HG02840 (cell line): ENCODE data around the gene KHNYN.
A peak's percentile ranks its signal among the peaks of the same experiment; 100 is the strongest.
"Not testable (repeated sequence)": the region's sequence is repeated elsewhere in the genome, so short reads cannot be mapped to it uniquely, and the experiment has no call there.

Experiments
- ATAC-seq: cut with Tn5 transposase; IDR thresholded peaks from one replicate; pipeline ENCODE4 v1.9.1; 2021; ENCODE audit warnings: mild to moderate bottlenecking, moderate library complexity, moderate number of reproducible peaks; ENCODE audit not compliant: unreplicated experiment, low FRiP score

Gene KHNYN

DNA sequence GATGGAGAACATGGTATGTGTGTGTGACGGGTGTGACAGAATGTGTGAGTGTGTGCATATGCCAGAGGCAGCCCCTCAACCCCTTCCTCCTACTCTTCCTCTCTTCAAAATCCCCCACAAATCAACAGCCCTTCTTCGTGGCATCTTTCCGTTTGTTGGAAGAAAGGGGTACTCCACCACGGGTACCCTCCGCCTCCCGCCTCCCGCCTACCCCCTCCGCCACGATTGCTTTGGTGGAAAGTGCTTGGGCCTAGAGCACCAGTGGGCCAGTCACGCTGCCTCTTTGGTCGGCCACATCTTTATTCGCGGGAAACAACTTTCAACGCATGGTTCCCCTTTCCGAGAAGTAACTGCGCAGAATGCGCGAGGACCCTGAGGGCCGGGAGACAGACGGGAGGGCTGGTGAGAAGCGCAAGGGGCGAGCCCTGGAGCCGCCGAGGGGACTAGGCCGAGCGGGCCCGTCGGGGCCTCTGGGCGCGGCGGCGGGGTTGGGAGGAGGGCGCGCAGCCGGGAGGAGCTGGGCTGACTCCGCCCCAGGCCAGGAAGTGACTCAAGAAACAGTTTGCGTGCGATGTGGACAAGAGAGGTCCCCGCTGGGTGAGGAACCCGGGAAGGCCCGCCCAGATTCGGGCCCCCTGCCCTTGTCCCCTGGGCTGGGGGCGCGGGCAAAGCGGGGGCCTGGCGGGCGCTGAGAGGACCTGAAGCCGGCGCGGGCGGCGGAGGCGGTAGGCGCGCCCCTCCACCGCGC is at the start of gene KHNYN, which contains the start of gene CBLN3:
Gene KHNYN, plus strand, starts transcription at position 560 of the 748 bp plus-strand sequence. CDS start 777 bp downstream, outside the sequence.
Gene CBLN3, minus strand, starts transcription at position 274 of the 748 bp plus-strand sequence. CDS start 614 bp downstream, outside the sequence.
- peak; percentile 87 for ATAC-seq

DNA sequence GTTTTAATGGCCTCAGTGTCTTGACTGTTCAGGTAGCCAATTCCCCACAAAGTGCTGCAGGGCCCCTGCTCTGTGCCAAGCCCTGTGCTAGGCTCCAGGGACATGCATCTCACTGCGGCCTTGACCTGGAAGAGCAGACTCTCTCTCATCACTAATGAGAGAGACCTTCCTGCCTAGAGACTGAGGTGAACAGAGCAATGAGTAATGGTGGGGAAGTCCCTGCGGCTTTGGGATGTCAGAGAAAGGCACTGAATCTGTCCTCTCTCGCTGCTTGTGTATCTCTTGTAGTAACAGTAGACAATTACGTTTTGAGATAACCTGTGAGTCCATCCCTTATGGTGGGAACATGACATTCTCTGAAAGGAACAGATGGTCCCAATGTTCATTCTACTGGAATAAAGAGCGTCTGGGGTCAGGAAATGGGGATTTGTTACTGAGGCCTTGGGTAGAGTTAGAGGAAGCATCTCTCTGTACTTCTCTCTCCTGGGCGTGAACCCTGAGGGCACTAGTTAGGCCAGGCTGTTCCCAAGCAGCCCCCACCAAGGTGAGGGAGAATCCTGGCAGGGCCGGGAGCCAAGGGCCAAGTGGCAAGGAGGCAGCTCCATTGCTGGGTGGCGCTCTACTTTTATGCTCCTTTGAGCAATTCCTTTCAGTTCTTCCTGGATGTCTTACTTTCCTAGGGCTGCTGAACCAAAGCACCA is 48.2 kb upstream of the KHNYN start:
- no peak for ATAC-seq

DNA sequence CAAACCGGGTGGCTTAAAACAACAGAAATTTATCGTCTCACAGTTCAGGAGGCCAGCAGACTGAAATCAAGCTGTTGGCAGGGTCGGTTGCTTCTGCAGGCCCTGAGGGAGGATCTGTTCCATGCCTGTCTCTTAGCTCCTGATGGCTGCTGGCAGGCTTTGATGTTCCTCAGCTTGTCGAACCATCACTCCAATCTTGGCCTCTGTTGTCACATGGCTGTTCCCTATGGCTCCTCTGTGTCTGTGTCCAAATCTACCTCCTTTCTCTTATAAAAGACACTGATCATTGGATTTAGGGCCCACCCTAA is 47.7 kb upstream of the KHNYN start:
- ATAC-seq: no peak

DNA sequence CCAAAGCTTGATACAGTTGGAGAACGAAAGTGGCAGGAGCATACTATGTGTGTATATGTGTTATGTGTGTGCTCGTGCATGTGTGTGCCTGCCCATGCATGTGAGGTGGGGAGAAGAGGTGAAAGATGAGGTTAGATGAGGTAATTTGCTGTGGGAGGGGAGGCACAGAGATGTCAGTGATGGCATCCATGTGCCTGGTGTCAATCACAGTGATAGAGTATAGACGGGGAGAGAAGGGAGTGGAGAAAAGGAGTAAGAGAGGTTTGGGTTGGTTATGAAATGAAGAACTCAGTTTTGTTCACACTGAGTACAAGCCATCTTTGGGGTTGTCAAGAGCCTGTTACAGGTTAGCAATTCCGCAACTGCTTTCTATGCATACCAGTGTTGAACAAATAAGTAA is 45.6 kb upstream of the KHNYN start:
- ATAC-seq: no peak

DNA sequence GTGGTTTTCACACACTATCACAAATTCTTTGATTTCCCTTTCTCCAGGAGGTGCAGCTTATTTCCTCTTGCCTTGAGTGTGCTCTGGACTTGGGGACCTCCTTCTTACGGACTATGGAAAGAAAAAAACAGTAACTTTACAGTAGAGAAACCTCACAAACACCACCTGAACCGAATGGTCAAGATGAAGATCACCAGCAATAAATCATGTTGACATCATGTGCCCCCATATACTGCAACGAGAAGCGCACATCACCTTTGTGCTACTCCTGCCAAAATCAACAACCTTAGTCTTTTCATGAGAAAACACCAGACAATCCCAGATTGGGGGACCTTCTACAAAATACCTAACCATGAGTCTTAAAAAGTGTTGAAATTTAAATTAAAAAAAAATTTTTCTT is 44.2 kb upstream of the KHNYN start:
- ATAC-seq: no peak

DNA sequence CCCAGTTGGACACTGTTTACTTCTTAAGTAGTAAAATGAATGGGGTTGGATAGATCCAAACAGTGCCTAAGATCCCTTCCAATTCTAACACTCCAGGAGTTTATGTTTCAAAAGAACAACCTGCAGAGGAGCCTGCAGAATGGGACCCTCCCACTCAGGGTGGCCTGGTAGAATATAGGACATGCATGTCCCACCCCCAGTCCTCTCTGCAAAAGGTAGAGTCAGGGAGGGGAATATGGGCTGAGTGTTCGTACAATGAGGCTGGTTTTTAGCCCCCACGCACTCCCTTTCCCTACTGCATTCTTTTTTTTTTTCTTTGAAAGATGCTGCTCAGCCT is 42.8 kb upstream of the KHNYN start:
- ATAC-seq: no peak

DNA sequence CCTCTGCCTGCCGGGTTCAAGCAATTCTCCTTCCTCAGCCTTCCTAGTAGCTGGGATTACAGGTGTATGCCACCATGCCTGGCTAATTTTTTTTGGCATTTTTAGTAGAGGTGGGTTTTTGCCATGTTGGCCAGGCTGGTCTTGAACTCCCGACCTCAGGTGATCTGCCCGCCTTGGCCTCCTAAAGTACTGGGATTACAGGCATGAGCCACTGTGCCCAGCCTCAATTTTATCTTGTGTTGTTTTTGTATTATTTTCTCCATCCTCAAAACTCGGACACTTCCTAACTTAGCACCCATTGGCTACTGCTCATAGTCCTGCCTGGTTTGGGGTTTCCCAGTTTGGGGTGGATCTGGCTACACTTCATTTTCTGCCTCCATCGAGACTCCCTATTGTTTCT is 42.2 kb upstream of the KHNYN start:
- ATAC-seq: not testable (repeated sequence)

DNA sequence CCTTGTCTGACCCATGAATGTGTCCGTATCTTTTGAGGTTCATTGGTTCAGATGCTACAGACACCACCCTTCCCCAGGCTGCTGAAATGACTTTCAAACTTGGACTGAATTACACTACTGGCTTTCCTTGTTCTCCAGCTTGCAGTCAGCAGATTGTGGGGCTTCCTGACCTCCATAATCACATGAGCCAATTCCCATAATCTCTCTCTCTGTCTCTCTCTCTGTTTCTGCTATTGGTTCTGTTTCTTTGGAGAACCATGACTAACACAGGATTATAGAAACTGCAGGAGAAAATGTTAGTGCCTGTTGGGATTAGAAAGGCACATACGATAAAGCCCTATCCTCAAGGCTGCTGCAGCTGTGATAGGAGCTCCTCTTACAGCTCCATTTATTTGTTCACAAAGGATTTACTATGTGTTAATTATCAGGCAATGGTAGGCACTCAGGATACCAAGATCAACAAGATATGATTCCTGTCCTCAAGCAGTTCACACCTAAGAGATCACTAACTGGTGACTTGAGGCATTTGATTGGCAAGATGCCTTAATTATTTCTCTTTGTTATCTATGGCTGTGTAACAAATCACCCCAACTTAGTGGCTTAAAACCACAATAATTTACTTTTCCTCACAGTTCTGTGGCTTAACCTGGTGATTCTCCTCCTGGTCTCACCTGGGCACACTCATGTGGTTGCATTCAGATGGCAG is 41.1 kb upstream of the KHNYN start:
- ATAC-seq: no peak

DNA sequence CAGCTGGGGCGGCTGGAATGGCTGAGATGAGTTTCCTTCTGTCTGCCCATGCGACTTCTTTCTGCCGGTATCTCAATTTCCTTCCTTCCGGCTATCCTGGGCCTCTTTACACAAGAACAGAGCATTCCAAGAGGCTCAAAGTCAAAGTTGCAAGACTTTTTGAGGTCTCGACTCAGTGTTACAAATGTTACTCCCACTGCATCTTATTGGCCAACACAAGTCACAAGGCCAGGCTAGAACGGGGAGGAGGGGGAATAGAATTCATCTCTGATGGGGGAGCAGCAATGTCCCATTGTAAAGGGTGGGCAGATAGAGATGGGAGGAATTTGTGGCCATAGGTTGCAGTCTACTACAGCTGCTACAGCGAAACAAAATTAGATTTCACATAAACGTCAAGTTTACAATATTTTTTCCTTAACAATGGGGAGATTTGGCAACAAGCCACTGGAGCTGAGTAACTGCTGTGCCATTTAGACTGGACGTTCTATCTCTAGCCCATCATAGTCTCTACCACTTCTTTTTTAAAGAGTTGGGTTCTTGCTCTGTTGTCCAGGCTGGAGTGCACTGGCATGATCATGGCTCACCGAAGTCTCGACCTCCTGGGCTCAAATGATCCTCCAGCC is 40.4 kb upstream of the KHNYN start:
- no peak for ATAC-seq

DNA sequence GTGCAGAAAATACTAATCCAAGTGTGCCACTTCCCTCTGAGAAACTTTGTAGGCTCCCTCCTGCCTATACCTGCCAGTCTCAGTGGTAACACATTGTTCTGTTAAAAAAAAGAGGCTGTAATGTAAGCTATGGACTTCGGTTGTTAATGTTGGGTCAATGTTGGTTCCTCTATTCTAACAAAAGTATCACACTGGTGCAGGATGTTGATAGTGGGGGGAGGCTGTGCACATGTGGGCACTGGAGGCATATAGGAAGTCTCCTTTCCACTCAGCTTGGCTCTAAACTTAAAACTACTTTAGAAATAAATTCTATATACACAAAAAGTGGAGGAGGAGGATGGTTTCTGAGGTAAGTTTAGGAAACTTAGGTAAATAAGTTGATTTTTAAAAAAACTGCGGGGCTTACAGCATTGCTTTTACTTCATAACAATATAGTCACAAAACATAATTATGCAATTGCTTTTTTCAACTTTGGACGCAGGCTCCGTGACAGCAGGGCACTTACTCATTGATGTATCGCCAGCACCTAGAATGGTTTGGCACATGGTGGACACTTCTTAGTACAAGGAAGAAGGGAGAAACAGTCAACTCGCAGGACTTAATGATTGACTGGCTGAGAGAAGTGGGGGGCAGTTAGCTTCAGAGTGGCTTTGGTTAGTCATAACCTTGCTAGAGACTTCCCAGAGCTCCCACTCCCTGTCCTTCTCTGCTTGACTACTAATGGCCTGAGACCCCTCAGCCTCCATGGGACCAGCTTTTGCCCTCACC is 38.9 kb upstream of the KHNYN start:
- no peak for ATAC-seq

DNA sequence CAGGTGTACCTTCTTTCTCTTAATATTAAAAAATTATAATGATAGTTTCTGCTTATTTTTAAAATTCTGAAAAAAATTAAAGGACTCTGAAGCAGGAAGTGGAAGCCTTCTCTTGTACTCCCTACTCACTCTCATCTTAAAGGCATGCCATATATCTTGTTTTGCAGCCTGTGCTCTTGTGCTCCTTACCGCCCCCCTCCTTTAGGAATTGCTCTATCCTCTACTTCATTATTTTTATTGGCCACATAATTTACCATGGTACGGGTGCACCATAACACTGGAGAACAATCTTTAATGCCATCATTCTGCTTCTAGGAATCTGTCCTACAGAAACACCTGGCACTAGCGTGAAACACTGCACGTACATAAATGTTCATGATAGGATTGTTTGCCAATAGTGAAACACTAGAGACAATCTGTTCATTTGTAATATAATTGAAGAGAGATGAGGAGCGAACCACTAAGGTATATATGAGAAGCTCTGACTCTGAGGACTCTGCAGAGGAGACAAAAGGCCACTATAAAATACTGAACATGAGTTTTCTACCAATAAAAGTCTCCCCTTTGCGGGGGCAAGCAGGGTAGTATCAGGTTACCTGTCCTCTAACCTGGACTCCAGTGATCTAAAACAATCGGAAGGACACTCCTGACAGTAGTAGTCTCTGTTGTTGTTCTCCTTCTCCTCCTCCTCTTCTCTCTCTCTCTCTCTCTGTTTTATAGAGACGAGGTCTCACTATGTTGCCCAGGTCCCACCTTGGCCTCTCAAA is 37.2 kb upstream of the KHNYN start:
- ATAC-seq: no peak

DNA sequence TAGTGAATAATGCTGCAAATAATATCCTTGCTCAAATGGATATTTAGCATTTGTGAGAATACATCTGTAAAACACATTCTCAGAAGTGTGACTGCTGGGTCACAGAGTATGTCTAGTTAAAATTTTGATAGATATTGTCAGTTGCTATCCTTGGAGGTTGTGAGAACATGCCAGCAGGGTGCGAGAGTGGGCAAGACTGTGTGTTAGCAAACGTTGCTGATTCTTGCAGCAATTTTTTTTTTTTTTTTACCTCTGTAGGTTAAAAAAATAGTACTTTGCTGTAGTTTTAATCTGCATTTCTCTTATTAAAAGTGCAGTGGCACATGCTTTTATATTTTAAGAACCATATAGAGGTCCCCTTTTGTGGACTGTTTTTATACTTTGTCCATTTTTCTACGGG is 35.5 kb upstream of the KHNYN start:
- ATAC-seq: no peak

DNA sequence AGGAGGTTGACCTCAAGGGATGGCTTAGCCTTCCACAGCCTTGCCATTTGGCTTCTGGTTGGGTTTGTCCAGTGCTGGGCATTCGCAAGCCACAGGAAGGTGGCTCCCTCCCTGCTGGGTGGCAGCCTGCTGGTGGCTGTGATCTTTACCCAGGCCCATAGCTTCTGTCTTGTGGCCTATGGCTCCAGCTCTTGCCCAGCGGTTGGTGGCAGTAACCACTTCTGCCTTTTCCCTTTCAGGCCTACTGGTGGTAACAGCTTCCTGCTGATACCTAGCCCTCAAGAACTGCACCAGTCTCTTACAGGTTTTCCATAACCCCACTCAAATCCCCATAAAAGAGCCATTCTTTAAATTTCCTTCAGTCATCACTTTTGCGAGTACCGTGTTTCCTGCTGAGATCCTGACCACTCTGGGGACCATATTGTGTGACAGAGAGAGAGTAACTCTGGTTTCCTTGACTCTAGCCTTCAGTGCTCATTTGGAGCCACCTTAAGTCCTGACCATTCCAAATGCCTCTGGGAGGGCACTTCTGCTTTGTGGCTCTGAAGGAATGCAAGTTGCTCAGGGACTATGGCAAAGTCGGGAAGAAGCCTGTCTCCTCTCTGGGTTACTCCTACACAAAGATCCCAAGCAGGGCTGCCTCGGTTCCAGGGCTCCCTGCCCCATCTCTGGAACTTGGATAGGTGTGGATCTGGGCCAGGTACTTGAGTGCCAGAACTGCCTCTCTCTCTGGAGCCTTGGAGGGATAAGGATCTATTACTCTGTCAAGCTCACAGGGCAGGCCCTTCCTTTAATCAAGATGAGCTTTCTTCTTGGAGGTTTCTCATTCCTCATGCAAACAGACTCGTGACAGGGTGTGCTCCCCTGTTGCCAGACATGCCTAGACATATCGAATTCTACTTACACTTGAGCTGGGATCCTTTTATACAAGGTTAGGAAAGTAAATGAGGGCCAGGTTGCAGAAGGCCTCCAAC is 33.9 kb upstream of the KHNYN start:
- ATAC-seq: no peak

DNA sequence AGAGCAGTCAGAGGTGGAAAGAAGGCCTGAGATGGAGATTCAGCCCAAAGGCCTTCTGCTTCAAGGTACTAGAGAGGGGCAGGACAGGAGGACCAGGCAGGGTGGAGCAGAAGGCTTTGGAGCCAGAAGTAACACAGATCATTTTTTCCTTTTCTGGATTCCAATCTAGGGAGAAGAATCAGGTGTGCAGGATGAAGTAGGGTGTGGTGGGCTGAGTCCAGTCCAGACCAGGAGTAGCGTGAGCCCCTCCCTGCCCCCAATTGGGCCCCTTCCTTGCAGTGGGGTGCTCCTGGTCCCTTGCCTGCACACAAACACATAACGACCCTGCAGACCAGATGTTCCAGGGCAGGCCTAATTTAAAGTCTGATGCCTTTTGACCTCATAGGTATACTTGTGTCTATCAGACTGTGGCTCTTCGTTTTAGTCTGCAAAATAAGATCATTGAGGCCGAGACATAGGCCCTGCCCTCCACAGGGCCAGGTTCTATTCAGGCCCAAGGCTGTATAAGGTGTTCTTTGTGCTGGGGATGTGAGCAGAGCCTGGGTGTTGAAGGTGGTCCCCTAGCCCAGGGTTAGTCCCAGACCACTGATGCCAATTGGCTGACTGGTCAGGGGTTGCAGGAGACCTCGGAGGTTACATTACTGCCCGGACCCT is 32.0 kb upstream of the KHNYN start:
- ATAC-seq: no peak

DNA sequence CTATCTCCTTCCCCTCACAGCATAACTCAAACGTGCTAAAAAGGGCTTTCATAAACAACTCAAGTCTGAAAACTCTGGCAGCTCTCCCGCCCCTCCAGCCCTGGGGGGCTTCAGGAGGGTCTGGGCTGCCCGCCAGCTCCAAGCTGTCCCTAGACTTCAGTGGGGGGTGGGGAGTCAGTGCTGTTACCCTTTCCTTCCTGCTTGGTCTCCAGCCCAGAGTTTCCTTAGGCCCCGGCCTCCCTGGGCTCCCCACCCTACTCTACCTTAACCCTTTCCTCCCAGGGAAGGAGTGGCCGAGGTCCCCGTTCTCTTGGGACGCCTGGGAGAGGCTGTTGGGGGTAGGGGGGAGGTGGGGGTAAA is 31.5 kb upstream of the KHNYN start:
- no peak for ATAC-seq

DNA sequence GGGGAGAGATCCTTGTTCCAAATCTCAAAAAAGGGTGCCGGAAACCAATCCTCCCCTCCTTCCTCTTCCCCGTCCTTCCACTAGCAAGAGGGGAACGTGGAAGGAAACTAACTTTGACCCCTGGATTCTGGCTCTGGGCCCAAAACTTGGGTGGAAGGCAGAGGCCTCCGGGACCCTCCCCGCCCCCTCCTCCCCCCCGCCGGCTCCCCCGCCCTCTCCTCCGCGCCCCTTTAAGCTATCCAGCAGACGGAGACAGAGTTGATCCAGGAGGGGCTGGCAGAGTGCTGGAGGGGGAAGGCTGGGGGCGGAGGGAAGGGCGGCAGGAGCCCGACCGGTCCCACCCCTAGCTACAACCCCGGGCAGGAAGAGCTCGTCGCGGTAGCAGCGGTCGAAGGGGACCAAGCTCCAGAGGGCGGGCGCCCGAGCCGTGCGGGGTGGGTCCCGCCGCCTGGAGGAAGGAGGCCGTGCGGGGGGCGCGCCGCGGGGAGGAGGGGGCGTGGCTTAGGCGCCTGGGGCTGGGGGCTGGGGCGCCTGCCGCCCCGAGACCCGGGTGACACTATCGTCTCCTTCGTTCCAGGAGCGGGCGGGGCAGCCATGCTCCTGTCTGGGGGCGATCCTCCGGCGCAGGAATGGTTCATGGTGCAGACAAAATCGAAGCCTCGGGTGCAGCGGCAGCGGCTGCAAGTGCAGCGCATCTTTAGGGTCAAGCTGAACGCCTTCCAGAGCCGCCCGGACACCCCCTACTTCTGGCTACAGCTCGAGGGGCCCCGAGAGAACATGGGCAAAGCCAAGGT is 30.9 kb upstream of the KHNYN start, which contains the start of gene NYNRIN:
Gene NYNRIN, plus strand, starts transcription at position 351 of the 794 bp plus-strand sequence. Its CDS starts 244 bp downstream, at position 595.
- no peak for ATAC-seq

DNA sequence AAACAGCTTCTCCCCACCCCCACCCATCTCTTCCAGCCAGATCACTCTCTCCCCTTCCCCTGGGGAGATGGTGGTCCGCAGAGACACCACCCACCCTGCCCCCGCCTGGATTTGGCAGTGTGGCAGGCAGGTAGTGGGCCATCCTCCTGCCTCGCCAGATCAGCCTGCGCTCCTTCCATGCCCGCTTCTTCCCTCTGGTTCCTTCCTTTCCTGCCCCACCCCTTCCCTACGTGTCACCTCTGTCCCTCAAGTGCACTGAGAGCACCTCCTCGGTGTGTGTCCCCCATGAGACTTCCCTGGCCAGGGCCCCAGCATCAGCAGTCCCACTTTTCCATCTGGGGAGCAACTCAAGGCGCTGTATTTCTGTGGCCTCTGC is 30.3 kb upstream of the KHNYN start:
- no peak for ATAC-seq
